Ishikawa (cell line): ENCODE data around the gene IFI27L2.

ENCODE experiments used
- CREB1 ChIP-seq: IDR thresholded peaks from 2 replicates; pipeline ENCODE4 v1.6.1; 2012; ENCODE audit warnings: low read depth
- EGR1 ChIP-seq: IDR thresholded peaks from 2 replicates; pipeline ENCODE4 v1.6.1; 2012
- EP300 ChIP-seq: IDR thresholded peaks from 2 replicates; pipeline ENCODE4 v1.6.1; 2012; ENCODE audit warnings: borderline replicate concordance
- NFIC ChIP-seq: IDR thresholded peaks from 2 replicates; pipeline ENCODE4 v1.6.1; 2012
- RAD21 ChIP-seq: IDR thresholded peaks from 2 replicates; pipeline ENCODE4 v1.6.1; 2012; ENCODE audit warnings: low read depth
- REST ChIP-seq: IDR thresholded peaks from 2 replicates; pipeline ENCODE4 v1.6.1; 2012; ENCODE audit warnings: low read depth, mild to moderate bottlenecking
- TAF1 ChIP-seq: IDR thresholded peaks from 2 replicates; pipeline ENCODE4 v1.6.1; 2012; ENCODE audit warnings: low read depth, mild to moderate bottlenecking
- YY1 ChIP-seq: IDR thresholded peaks from 2 replicates; pipeline ENCODE4 v1.6.1; 2012; ENCODE audit warnings: low read depth
- ZBTB7A ChIP-seq: IDR thresholded peaks from 2 replicates; pipeline ENCODE4 v1.6.1; 2012; ENCODE audit warnings: low read depth

GRCh38 chr14:94129758-94130414, 482 bp upstream of the IFI27L2 start:
- TF ChIP-seq YY1 (no peak), CREB1 (no peak), EP300 (no peak), NFIC (no peak), TAF1 (no peak), EGR1 (no peak), RAD21 (no peak), ZBTB7A (no peak), REST (no peak)
